BLaER1 treated with 17β-estradiol and CSF1 and Interleukin-3, amounts not matched to agents 10 nM and 100 nM (cell line): ENCODE results near the gene EQTN.

Source experiments
- H3K27ac ChIP-seq, 11 experiments: shearing (Covaris generic); formaldehyde crosslinking; 2 replicates each; pipeline ENCODE4 v1.8.1; 2022
- H3K27me3 ChIP-seq, 11 experiments: shearing (Covaris generic); formaldehyde crosslinking; 2 replicates each; pipeline ENCODE4 v1.8.1; 2022
- H3K36me3 ChIP-seq, 11 experiments: shearing (Covaris generic); formaldehyde crosslinking; 2 replicates each; pipeline ENCODE4 v1.8.1; 2022
- H3K4me1 ChIP-seq, 10 experiments: shearing (Covaris generic); formaldehyde crosslinking; 2 replicates each; pipeline ENCODE4 v1.8.1; 2022
- H3K4me2 ChIP-seq, 11 experiments: shearing (Covaris generic); formaldehyde crosslinking; 2 replicates each; pipeline ENCODE4 v1.8.1; 2022
- H3K4me3 ChIP-seq, 10 experiments: shearing (Covaris generic); formaldehyde crosslinking; 2 replicates each; pipeline ENCODE4 v1.8.1; 2022
- H3K9ac ChIP-seq, 11 experiments: shearing (Covaris generic); formaldehyde crosslinking; 2 replicates each; pipeline ENCODE4 v1.8.1; 2022
- H3K9me3 ChIP-seq, 11 experiments: shearing (Covaris generic); formaldehyde crosslinking; replicated peaks in 1 of 11; 2 replicates each; pipeline ENCODE4 v1.8.1; 2022
- H4K20me1 ChIP-seq, 11 experiments: shearing (Covaris generic); formaldehyde crosslinking; 2 replicates each; pipeline ENCODE4 v1.8.1; 2022
- Cebpa-rat ChIP-seq, 11 experiments: shearing (Covaris generic); IDR thresholded peaks; 2 replicates each; pipeline ENCODE4 v1.8.1; 2022

EQTN gene

DNA sequence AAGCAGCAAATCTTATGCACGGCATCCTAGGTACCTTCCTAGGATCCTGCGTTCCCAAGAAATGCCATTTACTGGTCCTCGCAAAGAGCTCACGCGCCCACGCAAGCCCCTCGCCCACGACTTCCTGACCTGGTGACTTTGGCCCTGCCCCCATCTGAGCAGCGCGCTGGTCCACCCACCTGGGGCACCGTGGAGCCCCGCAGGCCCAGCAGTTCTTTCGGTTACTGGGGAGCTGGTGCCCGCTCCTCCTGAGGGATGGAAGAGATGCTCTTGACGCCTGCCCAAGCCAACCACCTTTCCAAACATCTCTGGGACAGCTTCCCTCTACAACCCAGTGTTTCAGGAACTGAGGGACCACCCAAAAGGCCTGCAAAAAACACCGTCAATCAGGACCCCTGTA, 16.7 kb downstream of the EQTN start:
- Histone ChIP-seq H3K4me2 (peak overlapping the region in 4 of 11 experiments; percentile 22 to 63 (median 57); a peak in 6 of 22 replicates), H3K9me3 (no peaks in the 10 kb centered on the region), H3K4me3 (no peak overlapping the region), H3K9ac (no peak overlapping the region), H3K27me3 (no peaks in the 10 kb centered on the region), H3K27ac (peak overlapping the region in 1 of 11 experiments; percentile 65; a peak in 4 of 22 replicates), H3K36me3 (no peaks in the 10 kb centered on the region), H4K20me1 (no peaks in the 10 kb centered on the region), H3K4me1 (peaks cover 0 to 21% (median 2%) of the 10 kb centered on the region in 10 experiments; a peak in 8 of 20 replicates)
- TF ChIP-seq Cebpa-rat (IDR thresholded peaks at IDR 0.05), result no peak

- Histone ChIP-seq H4K20me1 (no peaks in the 10 kb centered on the region), H3K27ac (no peak overlapping the region), H3K27me3 (no peaks in the 10 kb centered on the region), H3K4me2 (no peak overlapping the region), H3K9ac (no peak overlapping the region), H3K4me3 (no peak overlapping the region), H3K36me3 (no peaks in the 10 kb centered on the region), H3K4me1 (peaks cover 0 to 21% (median 2%) of the 10 kb centered on the region in 10 experiments; a peak in 8 of 20 replicates), H3K9me3 (no peaks in the 10 kb centered on the region)
- TF ChIP-seq Cebpa-rat (IDR thresholded peaks at IDR 0.05), result no peak
Measured at GRCh38 chr9:27279611-27280010, 17.3 kb downstream of the EQTN start.

GRCh38 chr9:27278374-27278773, 18.6 kb downstream of the EQTN start:
- TF ChIP-seq Cebpa-rat (IDR thresholded peaks at IDR 0.05), result no peak
- Histone ChIP-seq H3K27me3 (no peaks in the 10 kb centered on the region), H4K20me1 (no peaks in the 10 kb centered on the region)

DNA sequence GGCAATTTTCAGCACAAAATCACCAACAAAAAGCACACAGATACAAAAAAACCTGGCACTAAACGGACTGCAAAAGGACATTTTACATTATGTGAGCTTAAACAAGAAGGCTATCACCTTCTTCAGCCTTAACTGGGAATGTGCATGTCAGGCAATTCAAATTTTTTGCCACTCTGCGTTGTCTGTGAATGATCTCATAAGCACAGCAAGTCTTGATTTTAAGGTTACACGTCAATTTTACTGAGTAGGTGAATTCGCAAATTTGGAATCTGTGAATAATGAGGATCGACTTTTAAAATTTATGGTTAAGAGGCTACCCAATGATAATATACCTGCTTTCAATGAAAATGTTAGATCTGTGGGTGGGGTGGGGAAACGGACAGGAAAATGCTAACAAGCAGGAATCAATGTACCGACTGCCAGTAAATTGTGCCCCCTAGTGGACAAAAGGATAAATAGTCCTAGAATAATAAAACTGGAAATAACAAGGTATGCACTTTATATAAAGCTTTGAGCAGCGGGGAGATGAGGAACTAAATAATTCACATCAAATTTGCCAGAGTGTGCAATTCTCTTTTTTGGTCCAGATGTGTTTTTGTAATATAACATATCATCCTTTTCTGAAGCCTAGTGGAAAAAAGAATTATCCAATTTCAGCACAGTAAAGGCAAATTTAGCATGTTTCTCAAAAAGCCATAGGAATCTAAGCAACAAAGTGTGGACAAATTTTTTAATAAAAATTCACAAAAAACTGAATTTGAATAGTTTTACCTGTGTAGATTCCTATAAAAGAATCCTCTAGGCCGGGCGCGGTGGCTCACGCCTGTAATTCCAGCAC, 20.5 kb downstream of the EQTN start:
- Histone ChIP-seq H3K4me1 (peaks cover 0 to 15% (median 2%) of the 10 kb centered on the region in 10 experiments; a peak in 8 of 20 replicates), H3K4me2 (no peak overlapping the region), H3K27me3 (no peaks in the 10 kb centered on the region), H3K4me3 (no peak overlapping the region), H3K27ac (no peak overlapping the region), H3K9ac (no peak overlapping the region), H3K9me3 (no peaks in the 10 kb centered on the region), H3K36me3 (no peaks in the 10 kb centered on the region), H4K20me1 (no peaks in the 10 kb centered on the region)
- TF ChIP-seq Cebpa-rat (IDR thresholded peaks at IDR 0.05), result no peak

More at GRCh38 chr9:27278374-27278773, 18.6 kb downstream of the EQTN start:
- H3K9ac ChIP-seq, result no peak overlapping the region
- peaks cover 0 to 21% (median 2%) of the 10 kb centered on the region in 10 experiments; a peak in 8 of 20 replicates for H3K4me1 ChIP-seq
- no peaks in the 10 kb centered on the region for H3K9me3 ChIP-seq
- no peaks in the 10 kb centered on the region for H3K36me3 ChIP-seq
- no peak overlapping the region for H3K4me3 ChIP-seq
- H3K27ac ChIP-seq, result no peak overlapping the region
- H3K4me2 ChIP-seq, result no peak overlapping the region

DNA sequence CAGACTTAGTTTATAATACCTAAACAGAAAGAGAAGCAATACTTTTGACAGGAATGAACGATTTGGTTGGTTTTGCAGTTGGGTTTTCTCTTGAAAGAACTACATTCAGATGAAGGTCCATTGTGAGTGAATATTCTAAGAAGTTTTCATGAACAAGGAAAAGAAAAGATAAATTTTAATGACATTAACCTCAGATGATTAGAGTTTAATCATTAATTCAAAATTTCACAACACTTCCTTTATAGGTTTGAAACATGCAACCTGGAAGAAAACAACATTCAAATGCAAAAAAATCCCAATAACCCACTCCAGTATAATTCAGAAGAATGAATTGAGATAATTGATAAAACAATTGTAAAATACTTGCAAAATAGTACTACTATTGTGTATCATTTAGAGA, 23.8 kb downstream of the EQTN start:
- no peak overlapping the region for H3K27ac ChIP-seq
- H3K9me3 ChIP-seq, result no peaks in the 10 kb centered on the region
- no peaks in the 10 kb centered on the region for H3K27me3 ChIP-seq
- no peaks in the 10 kb centered on the region for H3K36me3 ChIP-seq
- TF ChIP-seq Cebpa-rat (IDR thresholded peaks at IDR 0.05), result no peak
- H3K4me3 ChIP-seq, result no peak overlapping the region
- H3K4me2 ChIP-seq, result no peak overlapping the region
- no peak overlapping the region for H3K9ac ChIP-seq
- no peaks in the 10 kb centered on the region for H4K20me1 ChIP-seq
- H3K4me1 ChIP-seq, result no peaks in the 10 kb centered on the region

DNA sequence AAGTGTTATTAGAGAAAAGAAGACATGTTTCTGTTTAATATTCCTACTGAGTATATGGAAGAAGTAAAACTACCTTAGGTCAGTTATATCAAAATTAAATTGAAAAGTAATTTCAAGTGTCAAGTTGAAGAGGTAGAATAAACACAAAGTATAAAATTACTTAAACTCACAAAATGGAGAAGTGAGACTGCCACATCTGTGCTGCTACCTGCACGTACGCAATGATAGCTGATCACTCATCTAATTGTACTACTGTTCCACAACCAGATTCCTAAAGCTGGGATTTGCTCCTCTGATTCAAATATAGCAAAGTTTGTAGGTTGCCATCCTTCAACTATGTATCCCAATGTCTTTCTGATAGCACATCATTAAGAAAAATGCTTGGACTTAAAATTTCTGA, 24.8 kb downstream of the EQTN start:
- Histone ChIP-seq H3K9ac (no peak overlapping the region), H3K4me1 (no peaks in the 10 kb centered on the region), H3K4me3 (no peak overlapping the region), H3K9me3 (no peaks in the 10 kb centered on the region), H3K27me3 (no peaks in the 10 kb centered on the region), H4K20me1 (no peaks in the 10 kb centered on the region), H3K27ac (no peak overlapping the region), H3K36me3 (no peaks in the 10 kb centered on the region), H3K4me2 (no peak overlapping the region)
- no peak for TF ChIP-seq Cebpa-rat (IDR thresholded peaks at IDR 0.05)

- no peaks in the 10 kb centered on the region for H3K4me1 ChIP-seq
- no peaks in the 10 kb centered on the region for H3K36me3 ChIP-seq
- no peaks in the 10 kb centered on the region for H4K20me1 ChIP-seq
- no peak overlapping the region for H3K27ac ChIP-seq
- no peaks in the 10 kb centered on the region for H3K9me3 ChIP-seq
- H3K27me3 ChIP-seq, result no peaks in the 10 kb centered on the region
- H3K9ac ChIP-seq, result no peak overlapping the region
- no peak for TF ChIP-seq Cebpa-rat (IDR thresholded peaks at IDR 0.05)
- H3K4me3 ChIP-seq, result no peak overlapping the region
- no peak overlapping the region for H3K4me2 ChIP-seq
Measured at GRCh38 chr9:27261517-27262211, 35.3 kb downstream of the EQTN start.

GRCh38 chr9:27260789-27261516, 36.0 kb downstream of the EQTN start:
- H3K9ac ChIP-seq, result no peak overlapping the region
- no peak overlapping the region for H3K4me3 ChIP-seq
- no peaks in the 10 kb centered on the region for H3K9me3 ChIP-seq
- no peak for TF ChIP-seq Cebpa-rat (IDR thresholded peaks at IDR 0.05)
- H3K4me1 ChIP-seq, result no peaks in the 10 kb centered on the region
- no peaks in the 10 kb centered on the region for H3K36me3 ChIP-seq
- H3K27ac ChIP-seq, result no peak overlapping the region
- H3K4me2 ChIP-seq, result no peak overlapping the region
- no peaks in the 10 kb centered on the region for H4K20me1 ChIP-seq
- no peaks in the 10 kb centered on the region for H3K27me3 ChIP-seq

DNA sequence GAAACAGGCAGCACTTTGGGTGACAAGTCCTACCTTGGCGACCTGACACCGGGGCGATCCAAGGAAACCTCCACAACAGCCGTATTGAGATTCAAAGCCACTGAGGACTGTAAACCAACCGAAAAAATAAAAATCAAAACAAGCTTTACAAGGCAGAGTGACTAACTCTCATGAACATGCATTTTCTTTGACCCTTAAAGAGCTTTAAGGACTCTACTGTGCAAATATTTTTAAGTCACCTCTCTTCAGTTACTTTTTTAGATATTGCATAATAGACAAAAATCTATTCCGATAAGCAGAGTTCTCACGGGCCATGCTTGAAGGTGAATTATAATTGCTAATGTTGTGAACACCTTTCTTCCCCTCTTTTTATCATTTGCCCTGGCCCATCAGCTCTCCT, 38.3 kb downstream of the EQTN start:
- H4K20me1 ChIP-seq, result no peaks in the 10 kb centered on the region
- H3K9me3 ChIP-seq, result no peaks in the 10 kb centered on the region
- no peaks in the 10 kb centered on the region for H3K4me1 ChIP-seq
- H3K4me2 ChIP-seq, result no peak overlapping the region
- H3K9ac ChIP-seq, result no peak overlapping the region
- no peaks in the 10 kb centered on the region for H3K36me3 ChIP-seq
- no peak overlapping the region for H3K4me3 ChIP-seq
- no peak; a peak in 1 of 22 replicates for TF ChIP-seq Cebpa-rat (IDR thresholded peaks at IDR 0.05)
- H3K27me3 ChIP-seq, result no peaks in the 10 kb centered on the region
- no peak overlapping the region for H3K27ac ChIP-seq
